Cortex of kidney (tissue), 1 donor: ENCODE measurements around the gene KCNA2.

ENCODE experiments used
- DNase-seq: peaks from one replicate; lab custom pipeline; 2025; lab: John Stamatoyannopoulos, UW

The KCNA2 gene

GRCh38 chr1:110605901-110606656, at the start of gene KCNA2:
KCNA2 (minus strand) TSS chr1:110606358; CDS start chr1:110604782, 1,576 bp downstream.
- no peak for DNase-seq

GRCh38 chr1:110650609-110651008, 44.5 kb upstream of the KCNA2 start:
- DNase-seq, result no peak

- DNase-seq, result no peak
Observed at GRCh38 chr1:110648417-110648816, 42.3 kb upstream of the KCNA2 start.

DNA sequence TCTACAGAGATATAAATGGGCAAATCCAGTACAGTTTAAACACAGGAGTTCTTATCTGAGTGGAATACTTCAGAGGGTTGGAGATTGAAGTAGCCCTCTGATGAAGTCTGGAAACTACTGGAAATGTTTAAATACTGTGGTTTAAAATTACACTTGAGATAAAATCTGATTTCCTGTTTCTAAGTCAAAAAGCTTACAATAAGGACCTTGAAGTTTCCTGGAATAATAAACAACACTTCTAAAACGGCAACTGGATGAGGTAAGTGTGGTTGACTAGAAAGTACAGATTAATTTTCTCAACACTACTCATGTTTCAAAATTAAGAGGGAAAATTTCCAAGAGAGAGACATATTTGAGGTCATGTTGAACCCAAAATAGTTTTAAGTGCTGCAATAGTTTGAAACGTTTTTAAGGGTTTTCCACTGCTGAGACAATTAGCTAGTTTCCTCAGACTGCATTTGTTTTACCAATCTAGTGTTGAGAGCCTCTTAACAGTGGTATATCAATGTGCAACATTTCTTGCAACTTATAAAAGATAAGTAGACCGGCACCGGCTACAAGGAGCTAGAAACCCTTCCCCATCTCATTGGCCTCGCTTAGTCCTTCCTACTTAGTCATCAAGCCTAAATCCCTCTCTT, 41.2 kb upstream of the KCNA2 start:
- DNase-seq, result no peak

DNA sequence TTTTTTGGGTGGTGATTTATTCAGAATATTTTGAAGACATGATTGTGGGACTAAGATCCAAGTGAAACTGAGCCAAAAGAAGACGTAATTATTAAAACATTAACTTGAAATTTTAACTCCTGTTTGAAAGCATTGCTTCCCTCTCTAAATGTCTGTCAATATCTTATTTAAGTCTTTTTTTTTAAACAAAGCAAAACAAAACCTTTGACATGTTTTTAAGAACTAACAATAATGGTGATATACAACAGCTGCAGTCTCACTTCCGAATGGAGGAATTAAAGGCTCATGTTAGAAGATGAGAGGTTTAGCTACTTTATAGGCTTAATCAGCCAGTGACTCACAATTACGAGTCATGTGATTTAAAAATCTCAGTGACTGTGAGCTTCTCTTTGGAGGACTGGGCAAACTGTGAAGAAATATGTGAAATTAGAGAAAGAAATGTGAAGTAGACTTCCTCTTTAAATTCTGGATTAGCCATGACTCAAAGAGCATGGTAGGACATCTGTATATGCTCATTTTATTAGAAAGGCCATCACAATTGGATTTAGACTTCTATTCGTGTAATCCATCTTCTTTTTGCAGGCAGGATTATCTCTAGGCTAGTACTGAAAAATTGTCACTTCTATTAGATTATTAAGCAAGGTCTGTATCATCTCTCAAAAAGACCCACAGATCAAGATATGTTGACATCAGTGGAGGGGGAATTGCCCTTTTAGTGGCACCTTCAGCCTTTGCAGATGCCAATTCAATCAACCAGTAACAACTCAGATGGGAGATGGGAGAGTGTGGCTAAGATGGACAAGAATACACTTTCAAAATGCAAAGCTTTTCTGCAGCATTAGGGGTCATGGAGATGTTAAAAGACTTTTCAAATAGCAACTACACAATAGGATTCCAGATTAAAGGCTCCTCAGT, 39.9 kb upstream of the KCNA2 start:
- no peak for DNase-seq

- DNase-seq, result no peak
Observed at GRCh38 chr1:110645211-110645610, 39.1 kb upstream of the KCNA2 start.

DNA sequence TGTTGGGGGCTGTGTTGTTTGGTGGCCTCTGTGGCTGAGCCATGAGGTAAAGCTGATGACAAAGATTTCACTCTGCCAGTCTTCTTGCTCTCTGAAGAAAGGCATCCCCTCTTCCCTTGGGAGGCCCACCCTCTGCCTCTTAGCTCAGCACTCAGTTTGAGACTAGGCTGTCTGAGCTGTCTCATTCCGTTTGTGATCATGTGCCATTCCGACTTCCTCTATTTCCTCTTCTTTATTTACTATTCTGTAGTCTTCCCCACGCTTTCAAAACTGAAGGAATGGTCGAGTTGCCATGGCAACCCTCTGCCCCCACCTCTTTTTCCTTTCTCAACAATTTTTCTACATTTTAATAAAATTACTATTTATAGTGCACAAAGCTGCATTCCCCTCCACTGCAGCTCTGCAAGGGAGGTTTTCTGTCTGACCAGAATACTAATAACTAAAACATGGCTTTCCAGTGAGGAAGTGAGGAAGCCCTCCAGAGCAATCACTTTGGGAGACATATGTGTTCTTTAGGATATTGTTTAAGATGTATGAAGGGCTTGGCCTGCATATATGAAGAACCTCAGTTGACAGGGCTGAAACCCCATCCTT, 37.8 kb upstream of the KCNA2 start:
- DNase-seq, result no peak

DNA sequence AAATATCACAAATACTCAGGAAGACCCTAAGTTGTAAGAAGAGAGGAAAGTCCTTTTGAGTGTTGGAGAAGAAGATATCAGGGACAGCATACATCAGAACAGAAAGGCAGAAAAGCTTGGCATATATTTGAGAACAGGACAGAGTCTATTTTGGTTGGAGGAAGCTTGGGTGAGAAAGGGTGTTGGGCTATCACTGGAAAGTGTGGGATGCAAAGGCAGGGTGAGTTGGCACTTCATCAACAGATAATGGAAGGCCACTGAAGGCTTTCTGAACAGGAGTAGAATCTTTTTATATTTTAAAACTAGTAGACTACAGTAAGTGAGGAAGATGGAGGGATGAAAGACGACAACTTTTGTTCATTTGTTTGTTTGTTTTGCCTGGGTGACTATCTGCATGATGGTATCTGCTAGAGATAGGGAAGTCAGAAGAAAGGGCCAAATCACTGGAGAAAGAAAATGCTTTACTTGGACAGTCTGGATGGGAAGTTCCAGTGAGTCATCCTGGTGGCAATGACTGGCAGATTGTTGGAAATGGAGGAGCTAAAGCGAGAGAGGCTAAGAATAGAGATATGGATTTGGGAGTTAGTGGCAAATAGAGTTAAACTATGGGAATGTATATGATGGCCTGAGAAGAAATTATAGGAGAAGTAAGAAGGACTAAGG, 33.7 kb upstream of the KCNA2 start:
- no peak for DNase-seq

DNA sequence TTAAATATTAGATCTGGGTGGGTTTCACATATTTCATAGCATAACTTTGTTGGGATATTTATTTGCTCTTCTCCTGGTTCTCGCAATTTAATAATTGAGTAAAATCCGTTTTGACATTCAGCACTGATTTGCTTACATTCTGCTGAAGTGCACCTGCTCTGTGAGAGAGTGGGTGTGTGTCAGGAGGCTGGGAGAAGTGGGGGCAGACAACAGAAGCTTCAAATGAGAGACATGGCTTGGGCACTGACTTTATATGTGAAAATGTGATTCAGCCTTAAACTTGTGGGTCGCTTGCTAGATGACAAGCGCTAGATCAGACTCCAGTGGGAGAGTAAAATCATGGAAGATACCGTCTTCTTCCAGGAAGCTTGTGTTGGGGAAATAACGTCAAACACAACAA, 32.4 kb upstream of the KCNA2 start:
- DNase-seq, result no peak

GRCh38 chr1:110638058-110638457, 31.9 kb upstream of the KCNA2 start:
- no peak for DNase-seq

GRCh38 chr1:110637475-110637874, 31.3 kb upstream of the KCNA2 start:
- DNase-seq, result no peak

- no peak for DNase-seq
Observed at GRCh38 chr1:110636149-110636935, 30.2 kb upstream of the KCNA2 start.

DNA sequence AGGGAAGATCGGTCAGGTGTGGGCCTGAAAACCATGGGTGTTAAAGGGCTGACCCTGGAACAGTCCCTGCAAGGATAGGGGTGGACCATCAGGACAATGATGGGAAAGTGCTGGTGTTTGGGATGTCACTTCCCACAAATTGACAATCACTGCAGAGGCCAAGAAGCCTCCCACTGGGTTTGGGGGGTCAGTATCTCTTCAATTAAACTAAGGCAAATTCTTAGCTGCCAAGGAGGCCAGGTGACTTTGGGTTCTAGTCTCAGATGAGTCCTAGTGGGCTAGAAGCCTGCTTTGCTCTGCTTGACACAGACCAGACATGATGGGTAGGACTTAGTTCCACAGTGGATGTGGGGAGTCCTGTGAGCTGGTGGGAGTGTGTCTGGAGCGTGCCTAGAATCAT, 29.3 kb upstream of the KCNA2 start:
- no peak for DNase-seq

- no peak for DNase-seq
Observed at GRCh38 chr1:110634455-110635311, 28.5 kb upstream of the KCNA2 start.

DNA sequence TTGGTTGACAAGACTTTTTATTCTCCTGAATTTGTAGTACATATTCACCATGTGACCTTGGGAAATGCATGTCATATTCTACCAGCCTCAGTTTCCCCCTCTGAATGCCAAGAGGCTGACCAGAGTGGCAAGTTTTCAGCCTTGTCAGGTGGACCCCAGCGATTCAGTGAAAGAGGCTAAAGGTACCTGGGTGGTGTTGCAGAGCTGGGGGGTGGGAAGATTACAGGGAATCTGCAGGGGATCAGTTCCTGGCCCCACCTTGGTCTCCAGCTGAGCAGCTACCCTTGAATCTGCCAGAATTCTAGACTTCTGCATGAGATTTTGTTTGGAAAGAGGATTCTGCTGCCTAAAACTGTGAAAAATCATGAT, 27.9 kb upstream of the KCNA2 start:
- DNase-seq, result no peak

DNA sequence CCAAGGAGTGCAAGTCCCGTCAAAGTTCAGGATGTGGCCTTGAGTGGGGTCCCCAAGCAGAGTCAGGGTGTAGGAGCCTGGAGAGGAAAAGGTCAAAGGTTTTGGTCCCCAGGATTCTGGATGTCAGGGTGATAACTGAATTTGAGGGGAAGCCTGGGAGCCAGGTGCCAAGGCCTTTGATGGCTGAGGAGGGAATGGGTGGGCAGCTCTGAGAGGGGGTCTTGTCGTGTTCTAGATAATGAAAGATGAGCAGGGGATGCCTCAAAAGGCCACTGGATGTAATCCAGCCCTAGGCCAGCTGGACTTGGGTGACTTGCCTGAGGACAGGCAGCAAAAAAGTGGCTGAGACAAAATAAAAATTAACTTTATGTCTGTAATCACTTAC, 27.5 kb upstream of the KCNA2 start:
- no peak for DNase-seq

- no peak for DNase-seq
Observed at GRCh38 chr1:110631836-110632620, 25.9 kb upstream of the KCNA2 start.

GRCh38 chr1:110630839-110631663, 24.9 kb upstream of the KCNA2 start:
- no peak for DNase-seq
